GM23338 (cell line): ENCODE measurements around the gene KAT6B. TPM values are rescaled to one million over a fixed set of nuclear protein-coding genes. Genes with fewer than 3 reads are reported as not detected.

Source experiments
- ATAC-seq: fragments of 200-7000 bp; cut with Tn5 transposase; 3 replicates; pipeline ENCODE4 v1.9.1; 2020
- DNase-seq: peaks from one replicate; pipeline ENCODE4 v3.0.0-alpha.2; 2015; ENCODE audit warnings: low spot score
- H2AFZ ChIP-seq: fragments of 200-600 bp; sonication (generic); 2 replicates; pipeline ENCODE4 v1.8.0; 2016; ENCODE audit warnings: antibody characterized with exemption, mild to moderate bottlenecking, moderate library complexity
- H3F3A ChIP-seq: fragments of 200-600 bp; sonication (generic); replicated peaks from 2 replicates; pipeline ENCODE4 v1.8.0; 2017; ENCODE audit warnings: antibody characterized with exemption, mixed run types, low read depth
- H3K27ac ChIP-seq: fragments of 200-600 bp; sonication (generic); 2 replicates; pipeline ENCODE4 v1.6.1; 2016; ENCODE audit warnings: low read depth
- H3K27me3 ChIP-seq: fragments of 200-600 bp; sonication (generic); 2 replicates; pipeline ENCODE4 v1.8.0; 2016; ENCODE audit warnings: mild to moderate bottlenecking, mixed run types, moderate library complexity; ENCODE audit not compliant: insufficient read depth
- H3K36me3 ChIP-seq: fragments of 200-600 bp; sonication (generic); 2 replicates; pipeline ENCODE4 v1.8.0; 2016; ENCODE audit warnings: mild to moderate bottlenecking; ENCODE audit not compliant: insufficient read depth
- H3K4me1 ChIP-seq: fragments of 200-600 bp; sonication (generic); 2 replicates; pipeline ENCODE4 v1.8.0; 2016; ENCODE audit warnings: mild to moderate bottlenecking, moderate library complexity; ENCODE audit not compliant: insufficient read depth
- H3K4me2 ChIP-seq: fragments of 200-600 bp; sonication (generic); 2 replicates; pipeline ENCODE4 v1.7.1; 2017; ENCODE audit warnings: mixed run types
- H3K4me3 ChIP-seq: fragments of 200-600 bp; sonication (generic); 2 replicates; pipeline ENCODE4 v1.6.1; 2016; ENCODE audit warnings: mixed run types
- H3K79me2 ChIP-seq: fragments of 200-600 bp; sonication (generic); replicated peaks from 2 replicates; pipeline ENCODE4 v1.8.0; 2017; ENCODE audit warnings: mild to moderate bottlenecking; ENCODE audit not compliant: insufficient read depth
- H3K9me2 ChIP-seq: fragments of 200-600 bp; sonication (generic); 2 replicates; pipeline ENCODE4 v1.8.0; 2017; ENCODE audit not compliant: insufficient read depth
- H4K20me1 ChIP-seq: fragments of 200-600 bp; sonication (generic); replicated peaks from 2 replicates; pipeline ENCODE4 v1.8.0; 2017; ENCODE audit warnings: mild to moderate bottlenecking; ENCODE audit not compliant: insufficient read depth
- H3K27ac Mint-ChIP-seq: 2 replicates; pipeline ENCODE4 v1.8.0; 2020; ENCODE audit warnings: inconsistent platforms, mild to moderate bottlenecking, moderate library complexity, mixed read lengths
- H3K27me3 Mint-ChIP-seq: 3 replicates; pipeline ENCODE4 v1.8.0; 2022; ENCODE audit warnings: low read depth, mild to moderate bottlenecking, moderate library complexity, mixed read lengths, inconsistent platforms; ENCODE audit not compliant: insufficient read depth, poor library complexity
- H3K36me3 Mint-ChIP-seq: 3 replicates; pipeline ENCODE4 v1.8.0; 2021; ENCODE audit warnings: low read depth, mild to moderate bottlenecking, inconsistent platforms, moderate library complexity, mixed read lengths
- H3K4me1 Mint-ChIP-seq: 3 replicates; pipeline ENCODE4 v1.8.0; 2020; ENCODE audit warnings: mild to moderate bottlenecking, inconsistent platforms, mixed read lengths
- H3K4me3 Mint-ChIP-seq: 3 replicates; pipeline ENCODE4 v1.8.0; 2021; ENCODE audit warnings: moderate library complexity, mild to moderate bottlenecking, inconsistent platforms, mixed read lengths
- H3K9me3 Mint-ChIP-seq: 3 replicates; pipeline ENCODE4 v1.8.0; 2020; ENCODE audit warnings: moderate library complexity, mild to moderate bottlenecking, inconsistent platforms, mixed read lengths
- EZH2 ChIP-seq: fragments of 200-600 bp; sonication (generic); IDR thresholded peaks from one replicate; pipeline ENCODE4 v1.8.0; 2017; ENCODE audit warnings: antibody characterized with exemption, mild to moderate bottlenecking, low read depth; ENCODE audit not compliant: unreplicated experiment
- NANOG ChIP-seq: IDR thresholded peaks from 2 replicates; pipeline ENCODE4 v1.6.1; 2016; ENCODE audit warnings: antibody characterized with exemption, borderline replicate concordance
- POLR2AphosphoS5 ChIP-seq: IDR thresholded peaks from 2 replicates; pipeline ENCODE4 v1.6.1; 2016; ENCODE audit warnings: antibody characterized with exemption, low read depth
- REST ChIP-seq: IDR thresholded peaks from one replicate; pipeline ENCODE4 v1.6.1; 2018; ENCODE audit warnings: antibody characterized with exemption; ENCODE audit not compliant: unreplicated experiment
- ZNF114 ChIP-seq: fragments of 250-450 bp; sonication (Bioruptor Pico); IDR thresholded peaks from 2 replicates; pipeline ENCODE4 v1.5.0; 2020; ENCODE audit warnings: mild to moderate bottlenecking, moderate library complexity
- ZNF331 ChIP-seq: fragments of 250-450 bp; sonication (Bioruptor Pico); IDR thresholded peaks from 2 replicates; pipeline ENCODE4 v1.5.0; 2020; ENCODE audit warnings: low read depth, mild to moderate bottlenecking, moderate library complexity
- polyA plus RNA-seq: library from polyadenylated mRNA; unstranded; fragments of >200 nt; fragmentation: Nextera tagmentation; extraction: Ambion mirVana; gene quantifications from 2 replicates; pipeline ENCODE4 v1.2.1, GENCODE V29; 2016
- total RNA-seq: library from RNA; depleted of rRNA; stranded (reverse); fragments of >200 nt; shearing (Covaris generic); gene quantifications from 2 replicates; pipeline ENCODE4 v1.2.3, GENCODE V29; 2014
- TF ChIP-seq, protein P1 (sequence below): fragments of 250-450 bp; sonication (Bioruptor Pico); IDR thresholded peaks from 2 replicates; pipeline ENCODE4 v1.5.0; 2020; ENCODE audit warnings: mild to moderate bottlenecking, moderate library complexity

The KAT6B gene
- total and polyA plus RNA-seq, 2 experiments from 2014 or later = 21.3 to 31.4 TPM

- TF ChIP-seq, protein P1, sequence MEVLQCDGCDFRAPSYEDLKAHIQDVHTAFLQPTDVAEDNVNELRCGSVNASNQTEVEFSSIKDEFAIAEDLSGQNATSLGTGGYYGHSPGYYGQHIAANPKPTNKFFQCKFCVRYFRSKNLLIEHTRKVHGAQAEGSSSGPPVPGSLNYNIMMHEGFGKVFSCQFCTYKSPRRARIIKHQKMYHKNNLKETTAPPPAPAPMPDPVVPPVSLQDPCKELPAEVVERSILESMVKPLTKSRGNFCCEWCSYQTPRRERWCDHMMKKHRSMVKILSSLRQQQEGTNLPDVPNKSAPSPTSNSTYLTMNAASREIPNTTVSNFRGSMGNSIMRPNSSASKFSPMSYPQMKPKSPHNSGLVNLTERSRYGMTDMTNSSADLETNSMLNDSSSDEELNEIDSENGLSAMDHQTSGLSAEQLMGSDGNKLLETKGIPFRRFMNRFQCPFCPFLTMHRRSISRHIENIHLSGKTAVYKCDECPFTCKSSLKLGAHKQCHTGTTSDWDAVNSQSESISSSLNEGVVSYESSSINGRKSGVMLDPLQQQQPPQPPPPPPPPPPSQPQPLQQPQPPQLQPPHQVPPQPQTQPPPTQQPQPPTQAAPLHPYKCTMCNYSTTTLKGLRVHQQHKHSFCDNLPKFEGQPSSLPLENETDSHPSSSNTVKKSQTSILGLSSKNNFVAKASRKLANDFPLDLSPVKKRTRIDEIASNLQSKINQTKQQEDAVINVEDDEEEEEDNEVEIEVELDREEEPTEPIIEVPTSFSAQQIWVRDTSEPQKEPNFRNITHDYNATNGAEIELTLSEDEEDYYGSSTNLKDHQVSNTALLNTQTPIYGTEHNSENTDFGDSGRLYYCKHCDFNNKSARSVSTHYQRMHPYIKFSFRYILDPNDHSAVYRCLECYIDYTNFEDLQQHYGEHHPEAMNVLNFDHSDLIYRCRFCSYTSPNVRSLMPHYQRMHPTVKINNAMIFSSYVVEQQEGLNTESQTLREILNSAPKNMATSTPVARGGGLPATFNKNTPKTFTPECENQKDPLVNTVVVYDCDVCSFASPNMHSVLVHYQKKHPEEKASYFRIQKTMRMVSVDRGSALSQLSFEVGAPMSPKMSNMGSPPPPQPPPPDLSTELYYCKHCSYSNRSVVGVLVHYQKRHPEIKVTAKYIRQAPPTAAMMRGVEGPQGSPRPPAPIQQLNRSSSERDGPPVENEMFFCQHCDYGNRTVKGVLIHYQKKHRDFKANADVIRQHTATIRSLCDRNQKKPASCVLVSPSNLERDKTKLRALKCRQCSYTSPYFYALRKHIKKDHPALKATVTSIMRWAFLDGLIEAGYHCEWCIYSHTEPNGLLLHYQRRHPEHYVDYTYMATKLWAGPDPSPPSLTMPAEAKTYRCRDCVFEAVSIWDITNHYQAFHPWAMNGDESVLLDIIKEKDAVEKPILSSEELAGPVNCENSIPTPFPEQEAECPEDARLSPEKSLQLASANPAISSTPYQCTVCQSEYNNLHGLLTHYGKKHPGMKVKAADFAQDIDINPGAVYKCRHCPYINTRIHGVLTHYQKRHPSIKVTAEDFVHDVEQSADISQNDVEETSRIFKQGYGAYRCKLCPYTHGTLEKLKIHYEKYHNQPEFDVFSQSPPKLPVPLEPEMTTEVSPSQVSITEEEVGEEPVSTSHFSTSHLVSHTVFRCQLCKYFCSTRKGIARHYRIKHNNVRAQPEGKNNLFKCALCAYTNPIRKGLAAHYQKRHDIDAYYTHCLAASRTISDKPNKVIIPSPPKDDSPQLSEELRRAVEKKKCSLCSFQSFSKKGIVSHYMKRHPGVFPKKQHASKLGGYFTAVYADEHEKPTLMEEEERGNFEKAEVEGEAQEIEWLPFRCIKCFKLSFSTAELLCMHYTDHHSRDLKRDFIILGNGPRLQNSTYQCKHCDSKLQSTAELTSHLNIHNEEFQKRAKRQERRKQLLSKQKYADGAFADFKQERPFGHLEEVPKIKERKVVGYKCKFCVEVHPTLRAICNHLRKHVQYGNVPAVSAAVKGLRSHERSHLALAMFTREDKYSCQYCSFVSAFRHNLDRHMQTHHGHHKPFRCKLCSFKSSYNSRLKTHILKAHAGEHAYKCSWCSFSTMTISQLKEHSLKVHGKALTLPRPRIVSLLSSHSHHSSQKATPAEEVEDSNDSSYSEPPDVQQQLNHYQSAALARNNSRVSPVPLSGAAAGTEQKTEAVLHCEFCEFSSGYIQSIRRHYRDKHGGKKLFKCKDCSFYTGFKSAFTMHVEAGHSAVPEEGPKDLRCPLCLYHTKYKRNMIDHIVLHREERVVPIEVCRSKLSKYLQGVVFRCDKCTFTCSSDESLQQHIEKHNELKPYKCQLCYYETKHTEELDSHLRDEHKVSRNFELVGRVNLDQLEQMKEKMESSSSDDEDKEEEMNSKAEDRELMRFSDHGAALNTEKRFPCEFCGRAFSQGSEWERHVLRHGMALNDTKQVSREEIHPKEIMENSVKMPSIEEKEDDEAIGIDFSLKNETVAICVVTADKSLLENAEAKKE (CRISPR knock-in tag) = no peak
- TF ChIP-seq ZNF114 (CRISPR knock-in tag) (no peak), POLR2AphosphoS5 (no peak)
These were observed 189.9 kb downstream of the KAT6B start (continued) for GRCh38 chr10:75016325-75016724.

GRCh38 chr10:75018251-75018650, 191.9 kb downstream of the KAT6B start:
- H3F3A ChIP-seq = no peaks in the 10 kb centered on the region
- H2AFZ ChIP-seq = no peak overlapping the region
- H3K9me2 ChIP-seq = no peaks in the 10 kb centered on the region
- Mint-ChIP-seq H3K27ac (no peak overlapping the region; the same call in 1 of the 2 replicates), H3K27me3 (no peaks in the 10 kb centered on the region), H3K36me3 (peaks cover 12% of the 10 kb centered on the region), H3K4me1 (peaks cover 14% of the 10 kb centered on the region), H3K4me3 (no peak overlapping the region), H3K9me3 (no peaks in the 10 kb centered on the region)
- no peaks in the 10 kb centered on the region for H4K20me1 ChIP-seq
- no peaks in the 10 kb centered on the region for H3K4me1 ChIP-seq
- ATAC-seq (no peak), DNase-seq (no peak)
- H3K27me3 ChIP-seq = no peaks in the 10 kb centered on the region
- H3K4me2 ChIP-seq = no peak overlapping the region
- H3K4me3 ChIP-seq = no peak overlapping the region
- 0 out of 2 replicates have a peak overlapping the region, but pooled peaks have one; percentile 48 for H3K27ac ChIP-seq
- peaks cover 7% of the 10 kb centered on the region; the same call in 1 of the 2 replicates for H3K36me3 ChIP-seq
- H3K79me2 ChIP-seq = no peaks in the 10 kb centered on the region
- TF ChIP-seq REST (no peak), ZNF331 (CRISPR knock-in tag) (no peak), NANOG (no peak), EZH2 (no peak)
